Astrocyte of the spinal cord (primary cell): ENCODE measurements around the gene NAPB.
A peak's percentile ranks its signal among the peaks of the same experiment; 100 is the strongest.
"Not testable (repeated sequence)": the region's sequence is repeated elsewhere in the genome, so short reads cannot be mapped to it uniquely, and the experiment has no call there.

ENCODE experiments used
- DNase-seq: peaks from one replicate; pipeline ENCODE4 v3.0.0; 2011; ENCODE audit warnings: low read depth, low spot score
- H3K4me3 ChIP-seq: 2 replicates; pipeline ENCODE4 v1.5.1; 2011; ENCODE audit warnings: low read depth, mild to moderate bottlenecking, low read length, moderate library complexity
- in situ Hi-C: cut with HindIII; loops from 2 replicates; pipeline ENCODE4 v1.10.0; 2017; ENCODE audit warnings: low sequenced_read_pairs
- TF ChIP-seq, protein P1 (sequence below): IDR thresholded peaks from 2 replicates; pipeline ENCODE4 v1.5.1; 2012; ENCODE audit warnings: low read depth, mild to moderate bottlenecking, low read length, inconsistent platforms

NAPB gene

DNA sequence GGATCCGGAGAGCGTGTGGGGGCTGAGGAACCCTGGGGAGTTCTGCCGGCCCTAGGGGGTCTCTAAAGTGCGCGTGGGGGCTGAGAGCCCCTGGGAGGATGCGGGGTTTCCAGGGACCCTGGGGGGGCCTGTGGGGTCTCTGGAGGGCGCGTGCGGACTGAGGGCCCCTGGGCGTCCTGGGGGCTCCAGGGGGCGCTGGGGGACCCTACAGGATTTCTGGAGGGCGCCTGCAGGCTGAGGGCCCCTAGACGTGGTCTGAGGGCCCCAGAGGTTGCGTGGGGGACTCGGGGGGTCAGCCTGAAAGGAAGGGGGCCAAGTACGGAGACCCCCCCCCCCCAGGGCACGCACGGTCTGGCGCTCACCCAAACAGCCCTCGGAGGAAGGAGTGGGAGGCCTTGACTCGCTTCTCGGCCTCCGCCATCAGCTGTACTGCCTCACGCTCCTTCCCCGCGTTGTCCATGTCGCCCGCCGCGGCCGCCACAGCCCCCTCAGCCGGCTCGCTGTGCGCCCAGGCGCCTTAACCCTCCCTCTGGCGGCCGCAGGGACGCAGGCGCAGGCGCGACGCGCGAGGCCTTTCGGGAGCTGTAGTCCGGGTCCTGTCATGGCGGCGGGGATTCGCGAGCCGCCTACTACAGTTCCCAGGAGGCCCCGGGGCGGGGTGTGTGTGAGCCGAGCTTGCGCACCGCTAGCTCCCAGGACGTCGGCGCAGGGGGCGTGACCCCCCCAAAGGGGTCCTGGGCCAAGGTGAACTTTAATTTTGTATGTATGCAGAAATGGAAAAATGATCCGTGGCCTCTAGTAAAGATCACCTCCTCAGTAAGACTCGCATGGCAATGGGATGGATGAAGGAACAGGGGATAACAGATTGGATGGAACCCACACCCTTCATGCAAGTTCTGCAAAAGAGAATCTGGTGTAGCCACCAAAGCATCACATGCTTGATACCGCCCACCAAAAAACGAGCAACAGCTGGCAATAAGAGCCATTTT, at the start of gene NAPB:
NAPB (minus strand) TSS at position 546 of the 989 bp plus-strand sequence; CDS start at position 460, 86 bp downstream.
- peak; percentile 93 for DNase-seq
- TF ChIP-seq, protein P1, sequence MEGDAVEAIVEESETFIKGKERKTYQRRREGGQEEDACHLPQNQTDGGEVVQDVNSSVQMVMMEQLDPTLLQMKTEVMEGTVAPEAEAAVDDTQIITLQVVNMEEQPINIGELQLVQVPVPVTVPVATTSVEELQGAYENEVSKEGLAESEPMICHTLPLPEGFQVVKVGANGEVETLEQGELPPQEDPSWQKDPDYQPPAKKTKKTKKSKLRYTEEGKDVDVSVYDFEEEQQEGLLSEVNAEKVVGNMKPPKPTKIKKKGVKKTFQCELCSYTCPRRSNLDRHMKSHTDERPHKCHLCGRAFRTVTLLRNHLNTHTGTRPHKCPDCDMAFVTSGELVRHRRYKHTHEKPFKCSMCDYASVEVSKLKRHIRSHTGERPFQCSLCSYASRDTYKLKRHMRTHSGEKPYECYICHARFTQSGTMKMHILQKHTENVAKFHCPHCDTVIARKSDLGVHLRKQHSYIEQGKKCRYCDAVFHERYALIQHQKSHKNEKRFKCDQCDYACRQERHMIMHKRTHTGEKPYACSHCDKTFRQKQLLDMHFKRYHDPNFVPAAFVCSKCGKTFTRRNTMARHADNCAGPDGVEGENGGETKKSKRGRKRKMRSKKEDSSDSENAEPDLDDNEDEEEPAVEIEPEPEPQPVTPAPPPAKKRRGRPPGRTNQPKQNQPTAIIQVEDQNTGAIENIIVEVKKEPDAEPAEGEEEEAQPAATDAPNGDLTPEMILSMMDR: peak; percentile 40
- in situ Hi-C loops: no loop called here
- peak within 1 kb of the TSS; percentile 96 for H3K4me3 ChIP-seq

DNA sequence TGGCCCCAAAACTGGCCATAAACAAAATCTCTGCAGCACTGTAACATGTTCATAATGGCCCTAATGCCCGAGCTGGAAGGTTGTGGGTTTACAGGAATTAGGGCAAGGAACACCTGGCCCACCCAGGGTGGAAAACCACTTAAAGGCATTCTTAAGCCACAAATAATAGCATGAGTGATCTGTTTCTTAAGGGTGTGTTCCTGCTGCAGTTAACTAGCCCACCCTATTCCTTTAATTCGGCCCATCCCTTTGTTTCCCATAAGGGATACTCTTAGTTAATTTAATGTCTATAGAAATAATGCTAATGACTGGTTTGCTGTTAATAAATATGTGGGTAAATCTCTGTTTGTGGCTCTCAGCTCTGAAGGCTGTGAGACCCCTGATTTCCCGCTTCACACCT, 45.7 kb upstream of the NAPB start:
- in situ Hi-C loops, DNase-seq, H3K4me3 ChIP-seq: not testable (repeated sequence)

DNA sequence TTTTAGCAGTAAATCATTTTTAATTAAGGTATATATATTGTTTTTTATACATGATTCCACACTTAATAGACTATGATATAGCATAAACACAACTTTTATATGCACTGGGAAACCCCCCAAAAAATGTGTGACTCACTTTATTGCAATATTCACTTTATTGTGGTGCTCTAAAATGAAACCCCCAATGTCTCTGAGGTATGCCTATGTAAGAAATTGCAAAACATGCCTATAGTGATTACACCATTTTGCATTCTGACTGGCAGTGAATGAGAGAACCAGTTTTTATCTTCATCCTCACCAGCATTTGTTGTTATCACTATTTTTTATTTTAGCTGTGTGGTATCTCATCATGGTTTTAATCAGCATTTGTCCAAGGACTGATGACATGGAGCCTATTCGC, 39.9 kb upstream of the NAPB start:
- TF ChIP-seq, protein P1: no peak
- DNase-seq: no peak
- in situ Hi-C loops: no loop called here
- no peak overlapping the region for H3K4me3 ChIP-seq

DNA sequence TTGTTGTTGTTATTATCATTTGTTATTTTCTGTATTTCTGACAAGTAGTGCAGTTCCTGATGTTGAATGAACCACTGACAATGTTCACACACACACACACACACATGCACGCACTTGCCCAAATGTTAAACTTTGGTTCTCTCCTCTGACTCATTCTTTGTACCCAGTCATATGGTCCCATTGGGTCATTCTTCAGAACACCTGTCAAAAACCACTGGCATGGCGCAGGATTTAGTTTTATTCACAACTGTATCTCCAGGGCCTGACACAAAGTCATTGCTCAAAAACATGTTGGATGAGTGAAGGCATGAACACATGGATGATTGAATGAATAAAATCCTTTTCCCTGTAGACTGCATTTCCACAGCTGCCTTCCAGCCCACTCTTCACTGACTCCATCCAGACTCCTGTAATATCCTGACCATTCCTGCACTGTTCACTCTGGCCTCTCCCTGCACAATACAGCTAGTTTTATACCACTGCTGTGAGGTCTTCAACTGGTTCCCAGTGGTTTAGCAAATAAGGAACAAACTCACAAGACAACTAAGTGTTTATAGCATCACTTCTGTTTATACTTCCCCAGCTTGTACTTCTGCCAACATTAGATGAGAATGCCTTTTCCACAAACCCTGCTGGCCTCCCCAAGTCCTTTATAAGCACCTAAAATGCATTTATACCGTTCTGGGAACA, 38.3 kb upstream of the NAPB start:
- no peak for DNase-seq
- TF ChIP-seq, protein P1: no peak
- H3K4me3 ChIP-seq: no peak overlapping the region
- in situ Hi-C loops: no loop called here

DNA sequence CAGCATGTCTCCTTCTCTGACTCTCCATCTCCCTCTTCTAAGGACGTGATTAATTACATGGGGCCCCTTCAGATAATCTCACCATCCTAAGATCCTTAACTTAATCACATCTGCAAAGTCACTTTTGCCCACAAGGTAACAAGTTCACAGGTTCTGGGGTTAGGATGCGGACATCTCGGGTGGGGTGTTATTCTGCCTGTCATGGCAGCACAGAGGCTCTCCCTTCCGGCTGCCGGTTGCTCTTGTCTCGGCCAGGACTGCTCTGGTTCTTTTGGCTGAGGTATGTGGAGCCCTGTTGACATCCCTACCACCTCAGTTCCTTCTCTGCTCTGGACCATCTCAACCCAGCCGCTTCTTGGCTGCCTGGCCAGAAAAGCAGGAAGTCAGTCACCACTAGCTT, 35.6 kb upstream of the NAPB start:
- DNase-seq: no peak
- in situ Hi-C loops: no loop called here
- TF ChIP-seq, protein P1: no peak
- no peak overlapping the region for H3K4me3 ChIP-seq

DNA sequence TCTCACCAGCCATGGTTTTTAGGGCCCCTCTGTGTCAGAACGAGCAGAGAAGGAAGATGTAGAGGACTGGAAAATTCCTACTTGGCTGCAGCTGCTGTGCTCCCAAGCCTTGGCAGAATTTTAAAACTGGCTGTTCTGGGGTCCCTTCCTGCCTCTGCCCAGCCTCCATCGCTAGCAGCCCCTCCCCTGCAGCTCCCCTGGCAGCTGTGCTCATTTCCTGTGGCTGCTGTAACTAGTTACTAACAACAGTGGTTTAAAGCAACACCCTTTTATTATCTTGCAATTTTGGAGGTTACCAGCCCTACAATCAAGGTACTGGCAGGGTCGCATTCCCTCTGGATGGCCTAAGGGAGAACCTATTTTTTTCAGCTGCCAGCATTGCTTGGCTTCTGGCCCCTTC, 35.1 kb upstream of the NAPB start:
- TF ChIP-seq, protein P1: no peak
- DNase-seq: no peak
- H3K4me3 ChIP-seq: no peak overlapping the region
- in situ Hi-C loops: no loop called here

DNA sequence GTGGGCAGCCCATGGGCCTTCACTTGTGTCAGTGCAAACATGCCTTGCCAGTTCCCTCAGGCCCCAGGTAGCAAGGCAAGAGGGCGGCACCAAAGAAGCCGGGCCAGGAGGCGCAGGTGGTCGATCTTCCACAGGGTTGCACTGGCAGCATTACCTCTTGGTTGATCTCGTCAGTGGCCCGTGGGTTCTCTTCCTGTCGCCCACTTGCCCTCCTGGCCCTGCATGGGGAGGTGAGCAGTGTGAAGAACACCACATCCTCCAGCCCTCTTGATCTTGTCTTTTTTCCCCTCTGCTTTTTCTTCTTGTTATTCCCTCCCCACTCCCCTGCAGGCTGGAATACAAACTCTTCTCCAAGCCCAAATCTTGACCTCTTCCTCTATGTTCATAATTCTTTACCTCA, 34.4 kb upstream of the NAPB start:
- TF ChIP-seq, protein P1: no peak
- DNase-seq: no peak
- in situ Hi-C loops: no loop called here
- H3K4me3 ChIP-seq: no peak overlapping the region
